Measurements from ENCODE around the gene UFD1.
A peak's percentile ranks its signal among the peaks of the same experiment; 100 is the strongest.

Gene UFD1

DNA sequence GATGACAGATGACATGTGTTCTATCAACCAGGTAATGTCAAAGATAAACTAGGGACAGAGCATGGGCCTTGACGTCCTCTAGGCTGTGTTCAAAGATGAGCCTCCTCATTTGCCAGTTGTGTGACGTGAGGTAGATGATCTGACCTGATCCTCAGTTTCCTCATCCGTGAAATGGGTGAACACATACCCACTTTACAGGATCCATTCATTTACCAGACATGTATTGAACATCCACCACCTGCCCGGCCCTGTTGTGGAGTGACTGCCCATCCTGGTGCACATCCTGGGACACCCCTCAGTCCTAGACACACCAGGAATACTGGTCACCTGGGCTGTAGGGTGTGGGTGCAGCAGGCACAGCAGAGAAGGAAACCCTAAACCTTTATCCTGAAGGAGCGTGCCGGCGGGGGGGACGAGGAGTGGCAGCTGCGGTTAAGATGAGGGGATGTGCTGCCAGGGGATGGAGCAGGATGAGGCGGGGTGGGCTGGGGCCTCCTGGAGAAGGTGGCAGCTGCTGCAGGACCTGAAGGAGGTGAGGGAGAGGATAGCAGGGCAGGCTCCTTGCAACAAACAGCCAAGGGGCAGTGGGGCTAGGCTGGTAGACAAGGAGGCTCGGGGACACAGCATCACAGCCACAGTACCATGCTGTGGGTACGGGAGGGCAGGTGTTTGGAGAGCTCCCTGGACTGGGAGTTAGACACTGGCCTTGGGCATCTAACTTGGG lies 36.8 kb upstream of the UFD1 start:
- no peak for DNase-seq

DNA sequence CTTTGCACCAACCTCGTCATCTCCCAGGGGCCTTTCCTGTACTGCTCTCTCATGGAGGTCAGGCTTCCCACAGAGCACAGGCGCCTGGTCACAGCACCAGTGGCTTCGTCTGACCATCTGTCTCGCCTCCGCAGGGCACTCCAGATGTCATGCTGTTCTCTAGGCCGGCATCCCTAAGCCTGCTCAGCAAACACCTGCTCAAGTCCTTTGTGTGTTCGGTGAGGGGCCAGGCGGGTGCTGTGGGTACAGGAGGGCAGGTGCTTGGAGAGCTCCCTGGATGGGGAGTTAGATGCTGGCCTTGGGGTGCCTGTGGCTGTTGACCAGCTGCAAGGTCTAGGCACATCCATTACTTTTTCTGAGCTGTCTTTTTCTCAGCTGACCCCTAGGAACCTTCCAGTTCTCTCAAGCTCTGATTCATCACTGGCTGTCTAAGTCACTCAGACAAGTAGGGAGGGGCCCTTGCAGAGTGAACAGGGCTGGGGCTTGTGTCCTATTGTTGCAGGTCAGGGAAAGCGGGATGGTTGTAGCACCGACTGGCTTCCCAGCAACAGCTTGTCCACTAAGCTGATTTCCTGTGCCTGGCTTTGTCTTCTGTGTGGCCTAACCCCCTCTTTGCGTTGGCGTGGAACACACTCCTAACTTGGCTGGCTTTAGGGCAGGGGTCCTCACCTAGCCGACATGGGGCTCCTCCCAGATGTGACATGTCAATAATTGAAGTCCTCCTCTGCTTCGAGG lies 36.0 kb upstream of the UFD1 start:
- DNase-seq: peak; percentile 39

DNA sequence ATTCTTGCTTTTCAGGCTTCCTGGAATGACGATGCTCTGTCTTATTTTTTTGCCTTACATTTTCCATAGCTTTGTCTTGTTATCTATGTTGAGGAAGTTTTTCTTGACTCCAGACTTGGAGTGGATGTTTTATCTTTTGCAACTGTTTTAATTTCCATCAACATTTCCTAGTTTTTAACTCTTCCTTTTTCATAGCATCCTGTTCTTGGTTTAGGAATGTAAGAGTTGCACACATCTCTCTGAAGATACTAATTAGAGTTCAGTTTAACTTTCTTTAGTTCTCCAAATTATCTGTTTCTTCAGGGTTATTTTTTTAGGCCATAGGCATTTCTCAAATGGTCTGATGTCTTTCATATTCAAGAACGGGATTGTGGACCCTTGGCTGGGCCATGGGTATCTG lies 34.8 kb upstream of the UFD1 start:
- DNase-seq: no peak

DNA sequence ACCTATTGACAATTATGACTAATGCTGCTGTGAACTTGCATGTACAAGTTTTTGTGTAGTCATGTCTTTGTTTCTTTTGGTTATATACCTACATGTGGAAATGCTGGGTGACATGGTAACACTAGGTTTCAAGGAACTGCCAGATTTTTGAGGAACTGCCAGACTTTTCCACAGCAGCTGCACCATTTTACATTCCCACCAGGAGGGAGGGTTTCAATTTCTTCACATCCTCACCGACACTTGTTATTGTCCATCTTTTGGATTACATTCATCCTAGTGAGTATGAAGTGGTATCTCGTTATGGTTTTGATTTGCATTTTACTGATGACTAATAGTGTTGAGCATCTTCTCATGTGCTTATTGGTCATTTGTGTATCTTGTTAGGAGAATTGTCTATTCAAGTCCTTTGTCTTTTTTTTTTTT lies 31.9 kb upstream of the UFD1 start:
- no peak for DNase-seq

DNA sequence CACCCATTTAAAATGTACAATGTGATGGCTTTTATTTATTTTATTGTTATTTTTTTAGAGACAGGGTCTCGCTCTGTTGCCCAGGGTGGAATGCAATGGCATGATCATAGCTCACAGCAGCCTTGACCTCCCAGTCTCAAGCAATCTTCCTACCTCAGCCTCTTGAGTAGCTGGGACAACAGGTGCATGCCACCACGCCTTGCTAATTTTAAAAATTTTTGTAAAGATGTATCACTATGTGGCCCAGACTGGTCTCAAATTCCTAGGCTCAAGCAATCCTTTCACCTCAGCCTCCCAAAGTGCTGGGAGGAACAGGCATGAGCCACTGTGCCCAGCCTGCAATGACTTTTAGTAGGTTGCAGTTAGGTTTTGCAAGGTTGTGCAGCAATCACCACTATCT lies 30.9 kb upstream of the UFD1 start:
- no peak for DNase-seq

DNA sequence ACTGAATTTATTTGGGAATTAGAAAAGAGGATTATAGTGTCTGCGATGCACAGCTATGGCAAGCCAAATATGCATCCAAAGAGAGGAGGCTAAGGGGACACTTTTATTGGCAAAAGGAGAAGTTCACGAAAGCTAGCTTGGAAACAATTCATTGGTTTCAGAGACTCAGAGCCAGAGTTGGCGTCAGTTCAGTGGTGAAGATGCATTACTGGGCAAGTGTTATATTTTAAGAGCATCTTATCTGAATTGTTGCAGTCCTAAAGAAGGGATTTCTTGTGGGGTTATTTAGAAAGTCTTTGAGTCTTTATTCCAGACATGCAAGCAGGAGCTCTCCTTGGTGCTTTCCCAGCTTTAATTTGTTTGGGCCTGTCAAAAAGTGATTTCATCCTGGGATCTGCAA lies 30.2 kb upstream of the UFD1 start:
- DNase-seq: no peak

DNA sequence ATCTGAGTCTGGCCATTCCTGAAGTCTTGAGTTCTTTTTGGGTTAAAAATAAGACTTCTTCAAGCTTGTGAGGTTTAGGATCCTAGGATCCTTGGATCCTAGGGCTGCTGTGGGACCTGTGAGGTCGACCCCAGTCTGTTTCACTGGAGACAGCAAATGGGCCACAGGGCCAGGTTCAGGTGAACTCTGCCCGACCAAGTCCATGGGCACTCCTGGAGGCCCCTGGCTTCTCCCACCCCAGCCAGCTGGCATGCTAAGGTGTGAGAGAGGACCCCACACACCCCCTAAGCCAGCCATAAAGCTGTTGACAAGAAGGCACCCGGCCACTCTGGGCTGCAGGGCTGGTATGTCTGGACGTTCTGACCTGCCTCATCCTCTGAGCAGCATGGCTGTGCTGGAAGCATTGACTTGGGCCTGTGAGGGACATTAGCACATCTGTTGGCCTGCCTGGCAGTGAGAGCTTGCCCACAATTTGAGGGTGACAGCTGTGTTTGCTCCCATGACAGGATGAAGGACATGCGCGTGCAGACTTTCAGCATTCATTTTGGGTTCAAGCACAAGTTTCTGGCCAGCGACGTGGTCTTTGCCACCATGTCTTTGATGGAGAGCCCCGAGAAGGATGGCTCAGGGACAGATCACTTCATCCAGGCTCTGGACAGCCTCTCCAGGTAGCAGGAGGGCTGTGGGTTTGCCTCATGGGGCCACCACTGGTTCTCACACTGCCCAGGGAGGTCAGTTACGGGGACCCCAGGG lies 29.2 kb upstream of the UFD1 start:
- DNase-seq: no peak

DNA sequence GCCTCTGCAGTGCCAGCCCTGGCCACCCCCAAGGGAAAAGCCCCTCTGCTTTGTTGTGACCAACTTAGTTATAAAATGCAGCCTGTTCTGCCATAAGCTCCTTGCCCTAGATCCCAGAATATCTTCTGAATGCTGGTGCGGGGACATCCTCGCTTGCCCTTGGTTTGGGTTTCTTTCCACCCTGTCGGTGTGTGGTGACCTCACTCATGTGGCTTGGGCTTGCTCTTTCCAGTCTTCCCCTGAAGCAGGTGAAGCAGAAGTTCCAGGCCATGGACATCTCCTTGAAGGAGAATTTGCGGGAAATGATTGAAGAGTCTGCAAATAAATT lies 28.5 kb upstream of the UFD1 start:
- no peak for DNase-seq

DNA sequence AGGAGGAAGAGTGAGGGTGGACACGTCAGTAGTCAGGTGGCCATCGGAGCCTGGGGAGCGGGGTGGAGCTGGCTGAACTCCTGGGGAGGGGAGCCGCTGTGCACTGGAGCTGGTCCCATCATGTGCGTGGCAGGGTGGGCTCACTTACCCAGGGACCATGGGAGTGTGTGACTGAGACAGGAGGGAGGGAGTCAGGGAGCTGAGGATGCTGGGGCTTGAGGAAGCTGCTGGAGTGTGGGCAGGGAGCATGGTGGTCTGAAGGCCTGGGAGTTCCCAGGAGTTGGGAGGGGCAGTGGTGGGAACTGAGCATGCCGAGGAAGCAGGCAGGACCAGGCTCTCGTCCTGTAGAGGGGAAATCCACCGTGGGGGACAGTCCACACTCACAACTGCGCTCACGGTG lies 27.2 kb upstream of the UFD1 start:
- no peak for DNase-seq

DNA sequence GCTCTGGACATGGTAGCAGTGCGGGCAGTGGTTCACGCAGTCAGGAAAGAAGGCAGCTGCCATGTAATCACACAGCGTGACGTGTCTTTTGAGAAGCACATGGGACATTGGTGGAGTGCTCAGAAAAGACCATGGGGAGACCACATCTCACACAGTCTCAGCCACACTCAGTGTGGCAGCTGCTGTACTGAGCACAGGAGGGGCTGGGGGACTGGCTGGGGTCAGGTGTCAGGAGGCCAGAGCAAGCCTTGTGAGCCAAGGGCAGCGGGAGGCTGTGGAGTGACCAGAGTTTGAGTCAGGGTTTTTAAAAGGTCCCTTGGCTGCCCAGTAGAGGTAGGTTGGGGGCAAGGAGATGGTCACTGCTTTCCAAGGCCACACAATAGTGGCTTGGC lies 26.7 kb upstream of the UFD1 start:
- no peak for DNase-seq

DNA sequence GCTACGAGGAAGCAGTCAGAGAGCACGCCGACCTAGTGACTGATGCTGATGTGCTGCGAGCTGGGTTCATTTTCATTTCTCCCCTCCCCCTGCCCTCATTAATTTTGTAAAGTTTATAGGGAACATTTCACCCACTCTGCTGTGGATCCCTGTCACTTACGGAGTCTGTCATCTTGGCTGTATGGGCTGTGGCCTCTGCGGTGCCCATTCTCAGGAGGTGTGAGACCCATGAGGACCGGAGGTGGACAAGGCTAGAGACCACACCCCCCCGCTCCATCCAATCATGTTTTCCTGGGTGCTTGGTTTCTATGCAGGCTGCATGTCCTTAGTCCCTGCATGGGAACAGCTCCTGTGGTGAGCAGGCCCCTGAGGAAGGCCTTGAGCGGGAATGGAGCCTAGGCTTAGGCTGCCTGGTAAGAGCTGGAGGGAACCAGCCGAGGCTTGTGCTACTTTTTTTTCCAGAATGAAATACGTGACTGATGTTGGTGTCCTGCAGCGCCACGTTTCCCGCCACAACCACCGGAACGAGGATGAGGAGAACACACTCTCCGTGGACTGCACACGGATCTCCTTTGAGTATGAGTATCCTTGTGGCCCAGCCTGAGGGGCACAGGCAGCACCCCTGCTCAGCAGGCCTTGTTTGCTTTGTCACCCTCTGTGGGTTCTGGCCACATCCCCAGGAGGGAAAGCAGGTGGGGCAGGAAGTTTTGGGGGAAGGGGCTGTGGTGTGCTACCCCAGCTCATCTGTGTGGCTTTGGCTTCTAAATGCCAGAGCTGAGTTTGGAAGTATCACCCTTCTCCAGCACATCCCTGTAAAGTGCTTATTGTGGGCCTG lies 26.1 kb upstream of the UFD1 start:
- DNase-seq: no peak

DNA sequence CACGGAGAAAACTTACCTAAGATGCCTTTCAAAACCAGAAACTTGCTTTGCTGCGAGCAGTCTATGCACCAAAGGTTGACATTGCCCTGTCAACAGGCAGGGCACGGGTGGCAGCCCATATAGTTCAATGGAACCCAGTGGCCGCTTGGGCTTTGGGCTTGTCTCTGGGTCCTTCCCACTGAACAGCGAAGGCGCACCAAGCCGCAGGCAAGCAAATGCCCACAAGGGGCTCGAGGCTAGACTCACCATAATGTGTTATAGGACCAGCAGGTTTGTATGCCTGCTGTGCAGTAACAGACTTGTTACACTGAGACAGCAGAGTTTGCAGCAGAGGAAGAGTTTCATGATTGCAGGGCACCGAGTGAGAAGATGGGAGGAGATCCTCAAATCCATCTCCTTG lies 24.9 kb upstream of the UFD1 start:
- no peak for DNase-seq

DNA sequence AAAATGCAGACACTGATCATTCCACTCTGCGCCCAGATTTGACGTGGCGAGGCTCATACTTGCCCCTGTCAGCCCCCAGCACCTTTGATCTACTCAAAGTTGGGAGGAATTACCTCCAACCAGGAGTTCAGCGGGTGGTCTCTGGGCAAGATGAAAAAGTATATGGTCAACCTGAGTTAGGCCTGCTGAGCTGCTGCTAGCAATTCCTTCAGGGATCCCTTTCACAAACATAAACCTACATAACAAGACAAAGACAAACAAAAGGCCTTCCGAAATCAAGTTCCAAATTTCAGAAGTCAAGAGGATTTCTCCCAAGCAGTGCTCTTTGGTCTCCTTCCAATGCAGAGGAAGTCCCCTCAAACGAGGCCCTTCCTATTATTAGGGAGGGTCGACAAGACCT lies 24.4 kb upstream of the UFD1 start:
- no peak for DNase-seq

DNA sequence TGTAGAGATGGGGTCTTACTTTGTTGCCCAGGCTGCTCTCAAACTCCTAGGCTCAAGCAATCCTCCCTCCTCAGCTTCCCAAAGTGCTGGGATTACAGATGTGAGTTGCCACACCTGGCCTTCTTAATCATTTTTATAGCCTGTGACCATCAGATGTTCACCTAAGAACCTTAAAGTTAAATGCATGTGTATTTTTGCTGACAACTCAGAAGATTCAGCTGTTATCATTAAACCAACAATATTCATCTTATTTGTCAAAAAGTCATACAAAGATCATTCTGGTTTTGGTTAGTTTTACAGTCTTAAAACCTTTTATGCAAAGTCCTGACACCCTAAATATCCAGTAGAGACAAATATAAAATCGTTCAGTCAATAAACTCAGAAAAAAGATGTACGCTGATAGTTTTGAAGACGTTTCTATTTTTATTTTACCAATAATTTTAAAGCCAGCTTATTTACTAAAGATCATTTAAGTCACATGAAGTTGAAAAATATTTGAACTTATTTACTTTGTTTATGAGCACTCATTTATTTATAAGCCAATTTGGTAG lies 23.0 kb upstream of the UFD1 start:
- DNase-seq: no peak

DNA sequence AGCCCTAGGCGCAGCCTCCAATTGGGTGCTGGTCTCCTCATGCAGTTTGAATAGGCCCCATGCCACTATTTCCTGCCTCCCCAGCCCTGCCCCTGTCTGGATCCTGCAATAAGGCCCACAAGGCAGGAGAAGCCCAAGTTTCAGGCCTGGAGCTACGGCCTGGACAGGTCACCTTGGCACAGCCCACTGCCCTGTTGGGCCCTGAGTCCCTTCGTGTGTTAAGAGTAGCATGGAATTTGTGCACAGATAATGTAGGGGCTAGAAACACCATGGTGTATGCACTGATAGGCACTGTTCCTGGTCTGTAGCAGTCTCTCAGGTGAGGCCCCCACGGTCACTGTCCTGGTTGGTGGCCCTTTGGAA lies 20.9 kb upstream of the UFD1 start:
- DNase-seq: no peak

DNA sequence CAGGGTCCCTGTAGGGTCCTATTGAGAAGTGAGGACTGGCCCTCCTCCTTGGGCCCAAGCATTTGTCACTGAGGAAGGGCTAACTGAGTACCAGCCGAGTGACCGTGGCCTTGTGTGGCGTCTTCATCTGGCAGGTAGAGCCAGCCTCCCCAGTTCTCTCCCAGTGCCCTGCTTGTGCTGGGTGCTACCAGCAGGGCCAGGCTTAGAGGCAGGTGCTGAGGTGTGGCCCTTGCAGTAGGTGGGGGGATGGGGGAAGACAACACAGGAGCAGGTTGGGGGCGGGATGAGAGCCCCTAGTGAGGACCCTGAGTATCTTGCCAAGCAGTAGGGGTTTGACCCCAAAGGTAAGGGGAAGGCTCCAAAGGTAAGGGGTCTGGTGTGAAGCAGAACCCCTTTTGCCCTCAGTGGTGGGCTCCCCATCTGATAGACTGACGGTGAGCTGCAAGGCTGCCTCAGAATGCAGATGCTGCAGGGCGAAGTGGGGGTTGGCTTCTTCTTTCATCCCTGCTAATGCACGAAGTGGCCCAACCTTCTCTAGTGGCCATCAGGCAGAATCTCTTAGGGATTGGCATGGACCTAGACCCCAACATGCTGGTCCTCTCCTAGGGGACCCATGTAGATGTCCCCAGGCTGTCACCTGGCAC lies 20.4 kb upstream of the UFD1 start:
- DNase-seq: no peak

DNA sequence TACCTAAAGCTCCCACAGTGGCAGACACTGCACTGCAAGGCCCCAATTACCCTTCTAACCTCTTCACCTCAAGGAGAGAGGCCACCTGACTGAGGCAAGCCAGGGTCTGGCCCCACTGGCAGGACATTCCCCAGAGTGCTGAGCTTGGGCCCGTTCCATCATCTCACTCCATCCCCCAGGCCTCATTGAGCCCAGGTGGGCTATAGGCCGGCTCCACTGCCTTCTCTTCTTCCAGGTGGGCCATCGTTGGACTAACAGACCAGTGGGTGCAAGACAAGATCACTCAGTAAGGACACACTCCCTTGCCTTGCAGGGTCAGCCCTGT lies 19.8 kb upstream of the UFD1 start:
- no peak for DNase-seq

DNA sequence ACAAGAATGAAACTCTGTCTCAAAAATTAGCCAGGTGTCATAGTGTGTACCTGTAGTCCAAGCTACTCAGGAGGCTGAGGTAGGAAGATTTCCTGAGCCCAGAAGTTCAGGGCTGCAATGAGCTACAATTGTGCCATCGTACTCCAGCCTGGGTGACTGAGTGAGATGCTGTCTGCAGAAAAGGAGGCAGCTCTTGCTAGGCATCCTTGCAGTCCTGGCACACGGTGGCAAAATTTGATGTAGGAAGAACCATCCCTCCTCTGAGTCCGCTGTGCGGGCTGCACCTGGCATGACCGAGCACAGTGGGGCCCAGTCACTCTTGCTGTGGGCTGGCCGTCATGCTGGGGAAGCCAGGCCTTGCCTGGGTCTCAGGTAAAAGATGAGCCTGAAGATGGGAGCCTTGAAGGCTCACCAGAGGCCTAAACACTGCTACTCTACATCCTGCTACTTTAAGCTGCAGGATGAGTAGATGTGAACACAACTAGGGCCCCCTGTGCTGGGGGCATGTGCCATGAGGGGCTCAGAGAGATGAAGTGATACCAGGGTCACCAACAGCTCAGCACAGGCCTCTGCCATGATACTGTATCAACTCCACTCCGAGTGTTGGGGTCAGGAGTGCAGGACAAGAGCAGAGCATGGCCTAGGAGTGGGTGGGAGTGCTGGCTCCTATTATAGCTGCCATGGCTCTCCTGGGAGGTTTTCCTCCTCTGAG lies 19.3 kb upstream of the UFD1 start:
- DNase-seq: no peak

DNA sequence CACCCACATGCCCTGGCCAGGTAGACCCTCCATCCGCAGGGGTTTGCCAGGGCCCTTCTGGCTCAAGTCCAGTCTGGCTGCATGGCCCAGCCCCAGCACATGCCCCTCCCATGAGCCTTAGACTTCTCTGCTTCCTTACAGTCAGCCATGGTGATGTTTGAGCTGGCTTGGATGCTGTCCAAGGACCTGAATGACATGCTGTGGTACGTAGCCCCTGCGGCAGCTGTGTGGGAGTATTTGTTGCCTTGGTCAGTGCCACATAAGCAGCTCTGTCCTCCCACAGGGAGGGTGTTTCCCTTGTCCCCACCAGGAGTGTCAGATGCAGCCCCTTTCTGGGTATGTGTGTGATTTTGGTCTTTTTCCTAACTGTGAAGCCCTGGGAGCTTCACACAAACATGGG lies 18.3 kb upstream of the UFD1 start:
- no peak for DNase-seq

DNA sequence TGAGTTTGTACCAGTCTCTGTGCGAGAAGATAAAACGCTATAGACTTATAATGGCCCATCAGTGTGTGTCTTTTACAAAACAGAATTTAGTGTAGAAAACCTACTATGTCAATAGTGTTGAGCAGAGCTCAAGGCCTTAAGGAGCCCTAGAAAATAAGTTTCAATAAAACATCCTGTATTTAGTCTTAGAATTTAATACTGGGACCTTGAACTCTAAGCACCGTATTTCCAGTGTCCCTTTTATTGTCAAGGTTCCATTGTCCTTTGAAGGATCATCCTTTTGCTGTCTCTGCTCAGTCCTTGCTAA lies 17.3 kb upstream of the UFD1 start:
- no peak for DNase-seq

DNA sequence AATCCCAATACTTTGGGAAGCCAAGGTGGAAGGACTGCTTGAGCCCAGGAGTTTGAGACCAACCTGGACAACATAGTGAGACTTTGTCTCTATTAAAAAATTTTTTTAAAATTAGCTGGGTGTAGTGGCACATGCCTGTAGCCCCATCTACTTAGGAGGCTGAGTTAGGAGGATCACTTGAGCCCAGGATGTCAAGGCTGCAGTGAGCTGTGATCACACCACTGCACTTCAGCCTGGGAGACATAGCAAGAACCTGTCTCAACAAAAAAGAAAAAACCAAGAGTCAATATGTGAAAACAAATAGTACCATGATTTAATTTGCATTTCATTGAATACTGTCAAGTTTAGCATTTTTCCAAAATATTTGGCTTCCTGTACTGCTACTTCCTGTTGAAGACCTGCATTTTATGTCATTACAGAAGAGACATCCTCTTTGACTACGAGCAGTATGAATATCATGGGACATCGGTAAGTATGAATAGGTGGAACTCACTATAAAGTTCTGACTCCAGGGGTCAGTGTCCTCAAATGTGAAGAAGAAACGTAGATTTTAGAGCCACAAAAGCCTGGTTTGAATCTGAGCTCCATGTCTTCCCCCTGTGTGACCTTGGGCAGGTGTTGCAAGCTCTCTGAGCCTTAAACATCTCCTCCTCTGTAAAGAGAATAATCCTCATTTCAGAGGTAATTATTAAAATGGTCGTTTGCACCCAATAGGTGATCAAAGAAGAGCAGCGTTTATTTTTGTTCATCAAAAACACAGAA lies 16.8 kb upstream of the UFD1 start:
- no peak for DNase-seq

All from NCI-H510A treated with DMSO at 0.1 percent for 48 hours (cell line).